GM19395 (cell line): Measurements from ENCODE around the gene KIF14.
"Not testable (repeated sequence)": the region's sequence is repeated elsewhere in the genome, so short reads cannot be mapped to it uniquely, and the experiment has no call there.

Experiments used
- ATAC-seq: cut with Tn5 transposase; IDR thresholded peaks from one replicate; pipeline ENCODE4 v1.9.1; 2021; ENCODE audit warnings: mild to moderate bottlenecking, moderate library complexity; ENCODE audit not compliant: unreplicated experiment

Gene KIF14

GRCh38 chr1:200542162-200542561, 78.4 kb downstream of the KIF14 start:
- ATAC-seq, result no peak

- ATAC-seq, result no peak
Observed at GRCh38 chr1:200540281-200540680, 80.3 kb downstream of the KIF14 start.

GRCh38 chr1:200538179-200538578, 82.4 kb downstream of the KIF14 start:
- ATAC-seq, result no peak

GRCh38 chr1:200535605-200536004, 84.9 kb downstream of the KIF14 start:
- no peak for ATAC-seq

- no peak for ATAC-seq
Observed at GRCh38 chr1:200530623-200531261, 89.8 kb downstream of the KIF14 start.

- no peak for ATAC-seq
Observed at GRCh38 chr1:200528858-200529606, 91.5 kb downstream of the KIF14 start.

- no peak for ATAC-seq
Observed at GRCh38 chr1:200527670-200528069, 92.9 kb downstream of the KIF14 start.

- ATAC-seq, result peak; percentile 55
Observed at GRCh38 chr1:200526709-200527612, 93.6 kb downstream of the KIF14 start.

- ATAC-seq, result no peak
Observed at GRCh38 chr1:200525090-200525987, 95.2 kb downstream of the KIF14 start.

- not testable (repeated sequence) for ATAC-seq
Observed at GRCh38 chr1:200524551-200524950, 96.0 kb downstream of the KIF14 start.

GRCh38 chr1:200524092-200524491, 96.5 kb downstream of the KIF14 start:
- ATAC-seq, result no peak

GRCh38 chr1:200520735-200521134, 99.8 kb downstream of the KIF14 start:
- ATAC-seq, result no peak

- no peak for ATAC-seq
Observed at GRCh38 chr1:200518524-200518923, 102.0 kb downstream of the KIF14 start.

- no peak for ATAC-seq
Observed at GRCh38 chr1:200512191-200512590, 108.4 kb downstream of the KIF14 start.

- peak; percentile 92 for ATAC-seq
Observed at GRCh38 chr1:200510228-200510623, 110.3 kb downstream of the KIF14 start.

- no peak for ATAC-seq
Observed at GRCh38 chr1:200506471-200506870, 114.1 kb downstream of the KIF14 start.

- no peak for ATAC-seq
Observed at GRCh38 chr1:200505257-200505656, 115.3 kb downstream of the KIF14 start.
